ENCODE measurements around the gene ZDHHC23.

GRCh38 chr3:113952921-113953320 is 5.1 kb downstream of the ZDHHC23 start:
- TF ChIP-seq POLR2A (IDR thresholded peaks at IDR 0.05) (no peak), CTCF (IDR thresholded peaks at IDR 0.05) (no peak)
